ENCODE data around the gene ALPI.

- TF ChIP-seq CTCF (IDR thresholded peaks at IDR 0.05) (no peak), POLR2A (IDR thresholded peaks at IDR 0.05; ENCODE audit: low read depth) (no peak), EP300 (IDR thresholded peaks at IDR 0.05) (no peak), POLR2AphosphoS5 (IDR thresholded peaks at IDR 0.05) (no peak)
These were observed 37.2 kb downstream of the ALPI start for GRCh38 chr2:232492963-232493700.

Data from esophagus muscularis mucosa (tissue), 4 donors.